ENCODE measurements around the gene NIPSNAP3A.

NIPSNAP3A gene

DNA sequence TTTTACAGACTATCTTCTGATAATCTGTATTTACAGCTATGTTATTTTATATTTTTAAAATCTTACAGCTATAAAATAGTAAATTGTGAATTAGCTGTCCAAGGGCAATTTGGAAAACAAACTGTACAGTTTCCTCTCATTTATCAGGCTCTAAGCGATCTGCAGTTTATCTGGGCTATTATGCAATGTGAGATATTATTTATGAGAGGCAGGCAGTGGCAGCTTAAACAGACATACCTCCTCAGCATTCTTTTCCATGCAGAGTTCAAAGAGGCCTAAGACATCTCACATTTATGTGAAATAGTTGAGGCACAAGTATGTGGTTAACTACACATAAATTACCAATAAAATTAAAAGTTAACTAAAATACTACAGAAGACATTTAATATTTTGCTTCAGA lies 26.6 kb downstream of the NIPSNAP3A start:
- no peak for FAIRE-seq
- no peak for DNase-seq (ENCODE audit: low spot score)

DNA sequence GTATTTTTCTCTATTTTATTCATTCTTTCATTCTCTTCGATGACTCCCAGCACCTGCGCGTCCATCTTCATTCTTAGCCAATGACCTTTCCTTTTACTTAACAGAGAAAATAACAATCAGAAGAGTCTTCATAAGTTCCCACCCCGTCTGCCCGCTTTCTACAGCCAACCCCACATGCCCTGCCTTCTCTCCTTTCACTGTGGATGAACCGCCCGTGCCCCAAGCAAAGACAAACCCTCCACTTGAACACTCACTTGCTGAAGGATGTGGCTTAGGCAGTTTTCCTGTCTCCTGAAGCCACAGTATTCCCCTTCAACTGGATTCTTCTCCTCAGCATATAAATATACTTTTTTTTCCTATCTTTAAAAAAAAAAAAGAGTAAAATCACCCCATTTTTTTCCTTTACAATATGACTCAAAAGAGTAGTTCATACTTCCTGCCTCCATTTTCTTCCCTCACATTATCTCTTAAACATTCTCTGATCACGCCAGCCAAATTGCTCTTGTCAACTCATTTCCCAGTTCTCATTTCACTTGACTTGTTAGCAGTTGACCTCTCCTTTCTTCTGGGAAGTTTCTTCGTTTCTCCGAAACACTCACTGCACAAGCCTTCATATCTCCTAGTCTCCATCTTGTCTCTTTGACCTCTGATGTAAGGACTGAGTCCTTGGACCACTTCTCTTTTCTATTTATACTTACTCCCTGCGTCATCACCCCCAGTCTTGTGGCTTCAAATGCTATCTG lies 27.5 kb downstream of the NIPSNAP3A start:
- DNase-seq (ENCODE audit: low spot score) (no peak), FAIRE-seq (no peak)

DNA sequence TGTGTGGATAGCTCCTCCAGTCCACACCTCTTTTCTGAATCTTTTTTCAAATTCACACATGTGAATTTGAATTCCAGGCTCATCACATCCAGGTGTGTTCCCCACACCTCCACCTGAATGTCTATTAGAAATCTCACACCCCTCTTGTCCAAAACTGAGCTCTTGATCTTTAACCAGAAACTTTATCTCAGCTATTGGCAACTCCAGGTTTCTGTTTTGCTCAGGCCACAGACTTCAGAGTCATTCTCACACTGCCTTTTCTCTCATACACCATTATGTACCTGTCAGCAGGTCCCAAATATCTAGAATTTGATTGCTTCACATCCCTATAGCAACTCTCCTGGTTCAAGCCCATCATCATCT lies 28.1 kb downstream of the NIPSNAP3A start:
- no peak for FAIRE-seq
- no peak for DNase-seq (ENCODE audit: low spot score)

DNA sequence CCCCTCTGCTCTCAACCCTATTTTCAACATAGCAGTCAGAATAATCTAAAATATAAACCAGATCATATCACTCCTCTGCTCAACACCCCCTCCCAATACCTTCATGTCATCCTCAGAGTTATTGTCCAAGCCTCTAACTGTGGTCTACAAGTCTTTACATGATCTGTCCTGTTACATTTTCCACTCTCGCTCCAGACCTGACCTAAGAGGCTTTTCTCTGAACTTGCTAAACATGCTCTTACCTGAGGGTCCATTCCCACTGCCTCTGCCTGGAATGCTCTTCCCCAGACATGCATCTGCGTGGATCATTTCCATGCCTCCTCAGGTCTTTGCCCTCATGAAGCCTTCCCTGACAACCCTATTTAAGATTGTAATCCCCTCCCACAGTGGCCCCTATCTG lies 28.5 kb downstream of the NIPSNAP3A start:
- DNase-seq (ENCODE audit: low spot score): no peak
- FAIRE-seq: no peak

DNA sequence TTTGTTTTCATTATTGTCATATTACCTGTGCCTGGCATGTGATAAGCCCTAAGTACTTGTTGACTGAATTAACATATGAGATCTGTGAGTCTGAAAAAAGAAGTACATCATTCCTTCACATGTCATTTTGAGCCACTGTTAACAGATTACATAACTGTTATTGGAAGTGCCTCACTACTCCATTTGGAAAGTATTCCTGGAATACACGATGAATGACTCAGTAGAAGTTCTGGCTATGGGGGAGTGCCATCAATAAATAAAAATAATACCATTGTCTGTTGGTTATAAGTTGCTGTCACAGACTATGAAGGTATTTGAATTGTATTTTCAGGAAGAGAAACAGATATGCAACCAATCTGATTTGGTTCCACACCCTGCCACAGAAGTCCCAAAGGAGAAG lies 29.3 kb downstream of the NIPSNAP3A start:
- FAIRE-seq (no peak), DNase-seq (ENCODE audit: low spot score) (no peak)

DNA sequence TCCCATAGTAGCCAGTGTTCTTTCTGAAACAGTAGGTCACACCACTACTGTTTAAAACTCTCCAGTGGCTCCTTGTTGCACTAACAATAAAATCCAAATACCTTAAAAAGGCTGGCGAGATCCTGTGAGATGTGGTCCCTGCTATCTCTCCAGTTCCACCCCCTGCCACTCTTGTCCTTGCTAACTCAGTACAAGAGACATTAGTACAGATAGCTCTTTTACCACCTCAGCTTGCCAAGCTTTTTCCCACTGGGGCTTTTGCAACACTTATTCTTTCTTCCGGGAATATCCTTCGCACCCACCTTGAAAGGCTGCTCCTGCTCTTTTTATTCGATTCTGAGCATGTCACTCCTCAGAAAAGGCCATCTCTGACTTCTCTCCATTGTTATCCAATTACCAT lies 31.3 kb downstream of the NIPSNAP3A start:
- FAIRE-seq: no peak
- no peak for DNase-seq (ENCODE audit: low spot score)

DNA sequence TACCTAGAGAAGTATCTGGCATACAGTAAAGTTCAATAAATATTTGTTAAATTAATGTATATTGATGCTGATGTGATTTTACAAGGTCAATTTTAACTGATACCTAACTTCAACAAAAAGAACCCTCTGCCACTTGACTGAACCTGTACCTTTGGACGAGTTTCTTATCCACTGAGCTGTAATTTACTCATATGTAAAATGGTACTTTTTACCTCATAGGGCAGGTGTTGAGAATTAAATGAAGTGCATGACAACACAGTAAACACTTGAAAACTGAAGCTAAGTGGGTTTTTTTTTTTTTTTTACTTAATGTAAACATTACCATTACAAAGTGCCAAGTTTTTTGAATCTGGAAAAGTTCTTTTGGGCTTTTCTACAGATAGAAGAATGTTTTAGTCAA lies 31.9 kb downstream of the NIPSNAP3A start:
- FAIRE-seq (no peak), DNase-seq (ENCODE audit: low spot score) (no peak)

DNA sequence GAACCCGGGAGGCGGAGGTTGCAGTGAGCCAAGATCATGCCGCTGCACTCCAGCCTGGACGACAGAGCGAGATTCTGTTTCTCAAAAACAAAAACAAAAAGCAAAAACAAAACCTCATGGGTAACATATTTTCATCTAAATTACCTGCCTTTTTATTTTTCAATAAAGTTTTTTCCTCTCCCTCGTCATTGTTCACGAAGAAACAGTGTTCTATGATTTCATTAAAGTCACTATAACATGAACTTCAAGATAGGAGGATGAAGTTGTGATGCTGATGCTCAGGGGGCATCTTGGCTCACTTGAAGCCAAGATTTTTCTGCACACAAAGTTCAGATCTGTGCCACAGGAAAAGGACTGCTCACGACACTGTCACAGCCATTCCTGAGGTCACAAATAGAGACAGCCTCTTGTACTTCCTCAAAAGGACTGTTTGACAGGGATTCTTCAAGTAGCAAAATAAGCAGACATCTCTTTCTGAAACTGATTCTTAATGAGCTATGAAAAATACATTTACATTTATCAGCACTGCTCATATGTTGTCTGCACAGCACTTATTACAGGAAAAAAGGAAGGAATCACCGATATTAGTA lies 32.6 kb downstream of the NIPSNAP3A start:
- DNase-seq (ENCODE audit: low spot score) (no peak), FAIRE-seq (no peak)

DNA sequence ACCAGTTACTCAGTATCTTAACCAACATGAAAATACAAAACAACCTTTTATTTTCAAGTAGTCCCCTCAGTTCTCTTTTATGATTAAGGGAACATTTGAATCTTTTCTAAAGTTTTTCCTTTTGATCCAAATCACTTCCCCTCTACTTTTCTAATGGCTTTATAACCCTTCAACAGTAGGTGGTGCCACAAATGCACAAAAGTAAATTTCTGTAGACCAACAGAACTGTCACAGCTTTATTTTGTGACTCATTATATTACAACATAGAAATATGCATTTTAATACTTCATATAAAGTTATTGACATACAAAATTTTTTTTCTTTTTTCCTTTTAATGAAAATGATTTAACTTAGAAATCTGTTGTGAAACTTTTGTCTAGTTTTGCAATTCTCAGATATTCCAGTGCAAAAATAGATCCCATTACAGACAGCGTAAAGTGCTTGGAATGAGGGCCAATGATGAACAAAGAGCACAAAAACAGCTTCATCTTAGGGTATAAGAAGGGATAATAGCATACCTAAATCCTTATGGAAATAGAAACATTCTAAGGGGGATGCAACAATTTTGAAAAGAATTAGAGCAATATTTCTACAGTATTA lies 33.4 kb downstream of the NIPSNAP3A start:
- FAIRE-seq (peak; percentile 54), DNase-seq (ENCODE audit: low spot score) (peak; percentile 14)

DNA sequence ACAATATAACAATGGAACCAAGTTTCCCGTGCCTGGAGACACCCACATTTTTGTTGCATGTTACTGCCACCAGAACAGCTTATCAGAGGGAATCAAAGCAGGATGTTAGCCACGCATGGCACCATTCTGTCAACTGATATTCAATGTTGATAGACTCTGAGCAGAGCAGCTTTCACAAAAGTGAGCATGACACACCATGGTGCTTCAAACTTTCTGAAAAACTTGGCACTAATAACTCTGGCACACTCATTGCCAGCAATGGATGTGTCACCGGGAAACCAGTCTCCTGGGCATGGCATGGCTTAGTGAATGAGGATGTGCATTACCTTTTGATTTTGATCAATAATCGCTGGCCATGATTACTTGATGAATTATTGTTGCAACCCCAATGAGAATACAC lies 36.1 kb downstream of the NIPSNAP3A start:
- DNase-seq (ENCODE audit: low spot score): no peak
- no peak for FAIRE-seq

DNA sequence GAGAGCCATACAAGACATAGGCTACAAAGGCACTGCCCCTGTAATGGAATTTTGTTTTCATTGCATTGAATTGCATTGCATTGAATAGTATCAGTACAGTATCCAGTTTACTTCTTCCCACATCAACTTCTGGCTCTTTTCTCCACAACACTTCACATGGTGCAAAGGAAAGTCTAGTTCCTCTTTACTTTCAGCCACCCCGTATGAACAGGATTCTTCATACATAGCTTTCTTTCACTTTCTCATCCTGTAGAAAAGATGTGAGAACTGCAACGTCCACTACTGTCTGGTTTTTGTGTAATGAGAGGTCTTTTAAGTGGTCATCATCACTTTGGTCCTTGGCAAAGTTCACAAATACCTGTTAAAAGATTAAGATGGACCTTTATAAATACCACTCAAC lies 36.6 kb downstream of the NIPSNAP3A start:
- DNase-seq (ENCODE audit: low spot score) (no peak), FAIRE-seq (no peak)

DNA sequence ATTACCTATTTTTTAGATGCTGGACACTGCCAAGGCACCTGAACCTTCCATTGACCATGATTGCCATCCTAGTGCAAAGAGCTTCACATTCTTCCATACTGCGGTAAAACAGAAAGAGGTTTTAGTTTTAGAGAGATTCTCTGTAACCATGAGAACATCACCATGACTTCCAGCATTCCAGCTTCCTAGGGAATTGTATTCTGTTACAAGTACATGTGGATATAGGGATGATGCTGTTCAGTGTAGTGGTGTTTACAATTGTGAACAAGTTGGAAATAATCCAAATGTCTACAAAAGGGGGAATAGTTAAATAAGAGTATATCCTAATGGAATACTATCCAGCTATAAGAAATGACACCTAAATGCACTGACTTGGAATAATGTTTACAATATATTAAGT lies 38.8 kb downstream of the NIPSNAP3A start:
- DNase-seq (ENCODE audit: low spot score) (no peak), FAIRE-seq (no peak)

DNA sequence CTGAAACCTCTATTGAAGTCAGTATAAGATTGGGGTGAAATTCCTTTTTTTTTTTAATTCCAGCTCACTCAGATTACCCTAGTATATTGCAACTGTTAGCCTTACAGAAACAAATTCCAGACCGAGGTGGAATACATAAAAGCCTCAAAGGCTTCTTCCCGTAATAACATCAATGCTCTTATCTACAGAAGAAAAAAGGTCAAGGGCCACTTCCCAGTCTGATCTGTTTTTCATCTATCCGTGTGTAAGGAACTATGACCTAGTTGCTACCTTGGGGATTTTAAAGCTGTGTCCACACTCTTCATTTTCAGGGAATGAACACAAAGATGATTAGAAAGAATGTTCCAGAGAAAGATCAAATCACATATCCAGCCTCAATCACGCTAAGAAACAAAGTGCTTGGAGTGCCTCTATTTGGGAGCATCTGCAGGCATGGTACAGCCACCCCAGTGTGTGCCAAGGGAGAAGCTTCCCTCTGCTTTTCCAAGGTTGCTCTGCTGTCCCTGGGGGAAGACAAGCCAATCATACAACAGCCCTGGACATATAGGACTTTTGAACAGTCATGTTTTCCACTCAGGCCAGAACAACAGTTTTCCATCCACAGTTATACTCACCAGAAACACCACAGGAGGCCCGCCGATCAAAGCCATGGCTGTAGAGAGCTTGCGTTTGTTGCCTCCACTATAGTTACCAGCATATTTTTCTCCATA lies 40.0 kb downstream of the NIPSNAP3A start:
- DNase-seq (ENCODE audit: low spot score): no peak

DNA sequence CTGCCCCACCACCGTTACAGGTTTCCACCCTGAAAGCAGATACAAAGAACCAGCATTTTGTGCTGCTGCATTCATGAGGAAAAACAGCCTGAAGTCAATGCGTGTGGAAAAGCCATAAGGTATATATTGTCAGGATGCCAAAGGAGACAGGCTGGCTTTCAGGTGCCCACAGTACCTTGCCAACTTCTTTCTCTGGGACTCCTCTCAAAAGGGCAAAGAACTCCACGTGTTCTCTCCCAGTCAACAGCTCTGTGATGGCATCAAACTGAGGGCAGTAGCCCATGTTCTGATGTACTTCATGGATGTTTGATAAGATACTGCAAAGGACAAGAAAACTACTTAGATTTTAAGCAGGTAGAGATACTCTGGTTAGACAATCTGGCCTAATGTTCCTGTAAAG lies 40.8 kb downstream of the NIPSNAP3A start:
- no peak for DNase-seq (ENCODE audit: low spot score)
- no peak for FAIRE-seq

More for the DNA sequence above, 40.0 kb downstream of the NIPSNAP3A start:
- no peak for FAIRE-seq

DNA sequence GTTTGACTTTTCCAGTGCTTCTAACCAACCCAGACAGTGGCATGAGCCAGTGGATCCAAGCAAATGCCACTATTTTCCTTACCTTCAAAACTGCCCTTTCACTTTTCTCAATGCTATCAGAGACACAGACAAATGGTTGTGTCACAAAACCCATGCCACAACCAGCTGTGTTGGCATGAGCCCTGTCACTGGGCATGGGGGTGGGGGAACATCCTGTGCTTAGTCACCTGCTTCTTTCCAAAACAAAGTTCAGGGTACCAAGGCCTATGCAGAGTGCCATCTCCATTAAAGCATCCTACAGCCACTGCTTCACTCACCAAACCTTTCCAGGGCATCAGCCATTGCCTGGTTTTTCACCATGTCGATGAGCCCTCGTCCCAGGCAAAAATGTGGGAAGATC lies 46.6 kb downstream of the NIPSNAP3A start:
- DNase-seq (ENCODE audit: low spot score) (no peak), FAIRE-seq (no peak)

DNA sequence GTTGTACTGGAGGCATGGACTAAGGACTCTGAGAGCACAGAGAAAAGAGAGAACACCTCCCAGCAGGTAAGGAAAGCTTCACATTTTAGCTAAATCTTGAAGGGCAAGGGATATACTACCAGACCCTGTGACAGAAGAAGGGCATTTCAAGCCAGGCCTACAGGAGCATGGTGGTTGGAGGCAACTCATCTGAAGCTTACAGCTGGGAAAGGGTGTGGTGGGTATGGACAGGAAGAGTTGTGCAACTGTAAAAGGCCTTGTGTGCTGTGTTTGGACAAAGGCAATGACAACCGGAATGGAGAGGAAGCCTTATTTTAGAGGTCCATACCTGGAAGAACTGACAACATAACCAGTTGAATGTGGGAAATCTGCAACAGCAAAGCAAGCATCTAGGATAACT lies 47.6 kb downstream of the NIPSNAP3A start:
- no peak for FAIRE-seq
- no peak for DNase-seq (ENCODE audit: low spot score)

DNA sequence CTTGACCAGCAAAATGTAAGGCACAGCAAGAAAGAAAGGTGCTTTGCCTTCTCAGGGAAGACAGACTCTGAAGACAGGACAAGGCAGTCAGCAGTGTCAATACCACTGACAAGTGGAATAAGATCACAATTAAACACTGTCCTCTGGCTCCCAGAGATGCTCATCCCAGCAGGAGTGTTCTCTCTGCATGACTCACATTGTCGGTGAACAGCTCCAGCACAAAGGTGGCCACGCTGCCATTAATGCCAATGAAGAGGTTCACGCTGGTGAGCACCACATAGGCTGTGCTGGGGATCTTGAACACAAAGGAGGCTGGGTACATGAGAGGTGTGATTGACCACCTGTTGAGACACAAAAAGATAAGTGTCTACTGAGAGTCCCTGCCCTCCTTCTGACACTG lies 48.4 kb downstream of the NIPSNAP3A start:
- DNase-seq (ENCODE audit: low spot score): no peak
- FAIRE-seq: no peak

DNA sequence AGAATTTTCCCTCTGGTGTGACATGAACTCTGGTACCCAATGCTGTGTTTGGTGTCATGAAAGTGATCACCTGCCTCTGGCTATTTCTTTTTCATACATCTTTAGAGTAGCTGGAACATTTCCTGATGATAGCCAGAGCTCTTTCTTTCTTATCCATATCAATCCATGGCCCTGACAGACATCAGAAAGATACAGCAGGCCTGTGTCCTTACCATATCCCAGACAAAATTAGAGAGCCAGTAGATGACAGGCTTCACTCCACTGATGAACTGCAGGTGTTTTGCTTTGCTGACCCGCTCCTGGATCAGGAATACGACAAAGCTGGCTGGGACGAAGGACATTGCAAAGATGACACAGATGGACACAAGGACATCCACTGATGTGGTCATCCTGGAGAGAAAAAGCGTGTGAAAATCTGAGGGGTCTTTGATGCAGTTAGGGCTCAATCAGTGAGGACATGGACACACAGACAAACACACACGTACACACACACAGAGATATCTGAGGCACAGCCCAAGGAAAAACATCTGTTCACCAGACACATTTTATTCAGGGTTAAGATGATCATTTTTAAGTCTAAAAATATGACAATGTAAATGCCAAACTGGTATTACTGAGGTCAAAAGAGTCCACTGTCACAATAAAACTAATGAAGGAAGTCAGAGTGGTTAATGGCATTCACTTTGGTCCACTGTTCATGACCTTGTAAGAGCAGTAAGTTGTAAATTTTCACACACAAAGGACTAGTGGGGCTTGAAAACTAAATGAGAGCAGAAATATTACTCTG lies 50.9 kb downstream of the NIPSNAP3A start:
- FAIRE-seq (no peak), DNase-seq (ENCODE audit: low spot score) (no peak)

DNA sequence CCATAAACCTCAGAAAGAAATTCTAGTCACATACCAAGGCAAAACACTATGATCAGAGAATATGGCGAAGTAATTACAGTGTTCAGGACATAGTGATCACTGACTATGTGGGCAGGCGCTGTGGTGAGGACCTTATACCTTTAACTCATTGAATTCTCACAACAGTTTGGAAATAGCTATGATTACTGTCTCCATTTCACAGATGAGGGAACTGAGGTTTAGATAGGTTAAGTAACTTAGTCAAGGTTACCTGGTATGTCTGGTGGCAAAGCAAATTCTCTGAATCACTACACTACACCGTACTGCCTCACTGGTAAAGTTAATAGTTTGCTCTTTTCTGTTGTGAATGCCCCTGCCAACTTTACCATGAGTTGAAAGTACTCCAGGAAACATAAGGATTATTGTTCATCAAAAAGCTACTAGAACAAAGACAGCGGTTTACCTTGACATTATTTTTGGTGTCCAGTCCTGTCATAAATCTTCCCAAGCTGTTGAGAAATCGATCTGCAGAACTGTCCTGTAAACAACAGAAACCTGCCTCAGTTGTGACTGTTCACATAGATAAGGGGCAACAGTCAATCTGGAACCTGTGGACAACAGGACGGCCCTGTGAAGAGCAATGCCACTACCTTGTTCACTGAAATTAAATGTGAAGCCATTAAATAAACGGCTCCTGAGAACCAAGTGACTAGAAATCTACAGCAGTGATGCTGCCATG lies 52.7 kb downstream of the NIPSNAP3A start:
- no peak for DNase-seq (ENCODE audit: low spot score)
- no peak for FAIRE-seq

DNA sequence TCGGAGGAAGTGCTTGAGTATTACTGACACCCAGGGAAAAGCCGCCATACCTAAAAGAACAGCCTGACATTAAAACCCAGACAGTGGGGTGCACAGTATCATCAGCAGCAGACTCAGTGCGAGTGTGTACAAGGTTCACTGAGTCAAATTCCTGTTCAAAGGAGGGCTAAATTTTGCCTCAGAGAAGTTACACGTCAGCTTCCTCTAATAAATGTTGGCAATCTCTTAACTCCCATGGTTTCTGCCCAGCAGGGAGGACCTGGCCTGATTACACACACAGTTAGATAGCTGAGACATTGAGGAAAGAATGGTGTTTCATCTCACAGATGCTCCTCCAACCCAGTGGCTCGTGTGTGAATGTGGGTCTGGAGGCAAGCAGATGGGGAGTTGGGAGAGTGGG lies 54.6 kb downstream of the NIPSNAP3A start:
- no peak for DNase-seq (ENCODE audit: low spot score)
- FAIRE-seq: no peak

DNA sequence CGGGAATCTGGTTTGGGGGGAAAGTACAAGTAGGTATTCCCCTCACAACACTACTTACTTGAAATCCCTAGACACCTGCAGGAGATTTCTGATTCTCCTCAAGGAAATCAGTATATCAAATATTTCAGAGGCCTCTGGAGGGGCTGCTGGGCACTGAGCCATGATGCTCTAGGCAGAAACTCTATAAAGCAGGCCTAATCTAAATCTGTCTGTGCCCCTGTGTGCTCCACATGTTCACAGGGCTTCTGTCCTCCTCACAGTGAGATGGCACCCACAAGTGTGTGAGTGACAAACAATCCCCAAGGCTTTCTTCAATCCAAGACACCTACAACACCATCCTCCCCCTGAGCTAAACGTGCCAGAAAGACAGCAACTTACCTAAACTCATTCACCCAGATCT lies 55.4 kb downstream of the NIPSNAP3A start:
- DNase-seq (ENCODE audit: low spot score) (no peak), FAIRE-seq (no peak)

Data from RCC 7860 (cell line).